Activated B cell treated with CpG ODN at 0.5 μM for 24 hours (primary cell): Measurements from ENCODE around the gene UNC13B. TPM values are rescaled to one million over a fixed set of nuclear protein-coding genes. Genes with fewer than 3 reads are reported as not detected.

Experiments
- ATAC-seq: fragments of 200-7000 bp; cut with Tn5 transposase; one replicate; pipeline ENCODE4 v1.10.0; 2021; ENCODE audit warnings: low read depth, mild to moderate bottlenecking, moderate library complexity
- CTCF ChIA-PET: fragments of 350-600 bp; sonication (Branson Sonifier 250); formaldehyde crosslinking; loops from one replicate; lab custom pipeline; 2021; ENCODE audit warnings: antibody characterized with exemption; lab: Charles Lee
- POLR2A ChIA-PET: fragments of 350-600 bp; sonication (Branson Sonifier 250); formaldehyde crosslinking; loops from one replicate; lab custom pipeline; 2021; ENCODE audit warnings: antibody characterized with exemption; lab: Charles Lee
- DNase-seq: peaks from one replicate; pipeline ENCODE4 v3.0.0; 2022
- H3K27ac Mint-ChIP-seq: one replicate; pipeline ENCODE4 v1.8.0; 2020; ENCODE audit warnings: mixed read lengths
- H3K27me3 Mint-ChIP-seq: one replicate; pipeline ENCODE4 v1.8.0; 2021; ENCODE audit warnings: mixed read lengths
- H3K36me3 Mint-ChIP-seq: one replicate; pipeline ENCODE4 v1.8.0; 2021; ENCODE audit warnings: low read depth, mixed read lengths
- H3K4me1 Mint-ChIP-seq: one replicate; pipeline ENCODE4 v1.8.0; 2021; ENCODE audit warnings: mixed read lengths
- H3K4me3 Mint-ChIP-seq: one replicate; pipeline ENCODE4 v1.8.0; 2020; ENCODE audit warnings: mild to moderate bottlenecking, mixed read lengths
- H3K9me3 Mint-ChIP-seq: one replicate; pipeline ENCODE4 v1.8.0; 2020; ENCODE audit warnings: mixed read lengths
- intact Hi-C: fragments of 100-400 bp; cut with micrococcal nuclease; formaldehyde crosslinking; loops from one replicate; pipeline ENCODE4 v1.15.1; 2024
- total RNA-seq: library from RNA; stranded (reverse); gene quantifications from 2 replicates; pipeline ENCODE4 v1.2.3, GENCODE V29; 2022
- TF ChIP-seq, protein P1 (sequence below): fragments of 200-600 bp; IDR thresholded peaks from one replicate; pipeline ENCODE4 v1.8.0; 2022; ENCODE audit warnings: antibody characterized with exemption, mild to moderate bottlenecking

Gene UNC13B
- total RNA-seq, 1 donor from 2014 or later, result 0.53 TPM

DNA sequence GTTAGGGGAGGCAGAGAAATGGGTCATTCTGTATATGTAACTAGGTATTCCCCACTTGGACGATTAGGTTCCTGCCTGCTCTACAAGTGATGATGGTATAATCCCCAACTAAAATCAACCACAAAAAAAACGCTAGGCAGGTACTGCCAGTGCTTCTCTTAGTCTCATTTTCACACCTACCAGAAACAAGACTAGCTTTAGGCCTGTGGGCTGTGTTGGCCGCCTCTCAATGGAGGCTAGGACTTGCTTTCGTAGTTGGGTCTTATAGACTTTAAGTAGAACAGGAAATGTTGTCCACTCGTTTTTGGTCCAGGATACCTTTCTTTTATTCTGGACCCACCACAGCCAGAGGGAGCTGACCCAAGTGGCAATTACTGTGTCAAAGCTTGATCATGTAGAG, 111.8 kb downstream of the UNC13B start:
- no peak overlapping the region for H3K27ac Mint-ChIP-seq
- CTCF ChIA-PET, result no interaction called here
- no peak overlapping the region for H3K4me3 Mint-ChIP-seq
- DNase-seq (no peak), ATAC-seq (no peak)
- POLR2A ChIA-PET, result interaction anchor here (0.5 kb wide), 1 partner anchor 23 kb away, joined by 4 read pairs; no protein-coding TSS in a partner anchor
- peaks cover 8% of the 10 kb centered on the region for H3K4me1 Mint-ChIP-seq
- H3K27me3 Mint-ChIP-seq, result peaks cover 11% of the 10 kb centered on the region
- no peaks in the 10 kb centered on the region for H3K36me3 Mint-ChIP-seq
- H3K9me3 Mint-ChIP-seq, result no peaks in the 10 kb centered on the region
- TF ChIP-seq, protein P1, sequence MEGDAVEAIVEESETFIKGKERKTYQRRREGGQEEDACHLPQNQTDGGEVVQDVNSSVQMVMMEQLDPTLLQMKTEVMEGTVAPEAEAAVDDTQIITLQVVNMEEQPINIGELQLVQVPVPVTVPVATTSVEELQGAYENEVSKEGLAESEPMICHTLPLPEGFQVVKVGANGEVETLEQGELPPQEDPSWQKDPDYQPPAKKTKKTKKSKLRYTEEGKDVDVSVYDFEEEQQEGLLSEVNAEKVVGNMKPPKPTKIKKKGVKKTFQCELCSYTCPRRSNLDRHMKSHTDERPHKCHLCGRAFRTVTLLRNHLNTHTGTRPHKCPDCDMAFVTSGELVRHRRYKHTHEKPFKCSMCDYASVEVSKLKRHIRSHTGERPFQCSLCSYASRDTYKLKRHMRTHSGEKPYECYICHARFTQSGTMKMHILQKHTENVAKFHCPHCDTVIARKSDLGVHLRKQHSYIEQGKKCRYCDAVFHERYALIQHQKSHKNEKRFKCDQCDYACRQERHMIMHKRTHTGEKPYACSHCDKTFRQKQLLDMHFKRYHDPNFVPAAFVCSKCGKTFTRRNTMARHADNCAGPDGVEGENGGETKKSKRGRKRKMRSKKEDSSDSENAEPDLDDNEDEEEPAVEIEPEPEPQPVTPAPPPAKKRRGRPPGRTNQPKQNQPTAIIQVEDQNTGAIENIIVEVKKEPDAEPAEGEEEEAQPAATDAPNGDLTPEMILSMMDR, result no peak
- intact Hi-C loops, result no loop called here

DNA sequence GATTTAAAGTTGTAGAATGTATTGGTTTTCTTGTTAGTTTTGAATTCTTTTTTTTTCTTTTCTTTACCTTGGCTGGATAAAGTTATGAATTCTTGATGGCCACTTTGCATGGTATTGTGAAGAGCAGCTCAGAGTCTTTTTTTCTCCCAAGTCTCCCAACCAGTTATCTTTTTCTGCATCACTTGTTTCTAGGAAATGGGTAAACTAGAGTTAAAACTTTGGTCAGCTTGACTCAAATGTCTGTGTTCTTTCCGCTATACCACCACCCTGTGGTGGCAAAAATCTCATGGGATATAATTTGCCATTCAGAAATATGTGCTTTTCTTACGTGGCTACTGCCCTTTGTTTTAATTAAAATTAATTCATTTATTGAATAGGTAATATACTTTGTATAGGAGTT, 113.2 kb downstream of the UNC13B start:
- H3K36me3 Mint-ChIP-seq, result no peaks in the 10 kb centered on the region
- H3K9me3 Mint-ChIP-seq, result no peaks in the 10 kb centered on the region
- ATAC-seq (no peak), DNase-seq (no peak)
- TF ChIP-seq, protein P1, result no peak
- intact Hi-C loops, result no loop called here
- no peak overlapping the region for H3K27ac Mint-ChIP-seq
- ChIA-PET POLR2A (no interaction called here), CTCF (no interaction called here)
- H3K4me3 Mint-ChIP-seq, result no peak overlapping the region
- H3K27me3 Mint-ChIP-seq, result peaks cover 9% of the 10 kb centered on the region
- H3K4me1 Mint-ChIP-seq, result peaks cover 8% of the 10 kb centered on the region

DNA sequence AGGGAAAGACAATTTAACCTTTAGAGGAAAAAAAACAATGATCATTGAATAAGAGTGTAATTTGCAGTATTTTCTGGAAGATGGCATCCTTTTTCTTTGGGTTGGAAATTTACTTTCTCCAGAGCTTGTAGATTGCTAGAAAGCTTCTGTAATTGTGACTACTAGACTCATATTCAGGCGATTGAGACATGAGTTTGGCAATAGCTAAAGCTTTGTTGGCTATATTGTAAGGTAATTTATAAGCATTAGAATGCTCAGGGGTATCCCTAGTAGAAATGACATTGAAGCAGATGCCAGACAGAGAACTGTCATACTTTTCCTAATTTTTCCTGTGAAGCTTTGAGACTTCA, 115.3 kb downstream of the UNC13B start:
- no peak overlapping the region for H3K27ac Mint-ChIP-seq
- no peak overlapping the region for H3K4me3 Mint-ChIP-seq
- TF ChIP-seq, protein P1, result no peak
- no peaks in the 10 kb centered on the region for H3K9me3 Mint-ChIP-seq
- ChIA-PET CTCF (no interaction called here), POLR2A (no interaction called here)
- H3K4me1 Mint-ChIP-seq, result peaks cover 8% of the 10 kb centered on the region
- intact Hi-C loops, result no loop called here
- DNase-seq, result no peak
- ATAC-seq, result no peak
- no peaks in the 10 kb centered on the region for H3K36me3 Mint-ChIP-seq
- H3K27me3 Mint-ChIP-seq, result peaks cover 4% of the 10 kb centered on the region

DNA sequence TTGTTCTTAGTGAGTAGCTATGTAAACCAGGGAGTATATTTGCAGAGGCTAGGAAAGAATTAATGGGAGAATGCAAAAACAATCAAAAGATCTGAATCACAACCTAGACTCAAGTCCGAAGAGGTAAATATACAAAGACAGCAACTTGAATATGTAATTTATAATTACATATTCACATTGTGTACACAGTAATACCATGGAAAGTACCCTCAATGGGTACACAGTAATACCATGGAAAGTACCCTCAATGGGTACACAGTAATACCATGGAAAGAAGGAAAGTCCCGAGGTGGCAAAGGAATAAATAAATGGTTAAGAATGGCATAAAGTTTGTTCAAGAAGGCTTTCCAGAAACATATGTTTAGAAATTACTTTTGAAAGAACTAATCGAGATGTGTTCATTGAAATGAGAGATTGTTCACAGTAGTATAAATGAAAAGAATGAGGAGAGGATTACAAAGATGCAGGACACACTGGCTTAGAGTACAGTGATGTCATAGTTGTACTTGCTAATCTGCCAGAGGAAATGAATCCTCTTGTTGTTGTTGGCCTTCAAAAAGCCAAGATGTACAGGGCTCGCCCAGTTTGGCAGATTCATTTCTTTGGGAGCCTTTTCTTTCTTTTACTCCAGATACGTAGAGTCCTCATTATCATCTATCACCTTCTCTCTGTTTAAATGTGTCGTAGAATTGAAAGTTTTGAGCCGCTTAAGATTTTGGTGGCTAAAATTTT, 116.0 kb downstream of the UNC13B start:
- ChIA-PET CTCF (no interaction called here), POLR2A (no interaction called here)
- TF ChIP-seq, protein P1, result no peak
- Mint-ChIP-seq H3K36me3 (no peaks in the 10 kb centered on the region), H3K4me1 (peaks cover 8% of the 10 kb centered on the region), H3K9me3 (no peaks in the 10 kb centered on the region), H3K4me3 (no peak overlapping the region), H3K27ac (no peak overlapping the region), H3K27me3 (peaks cover 6% of the 10 kb centered on the region)
- intact Hi-C loops, result no loop called here
- ATAC-seq, result no peak
- no peak for DNase-seq

DNA sequence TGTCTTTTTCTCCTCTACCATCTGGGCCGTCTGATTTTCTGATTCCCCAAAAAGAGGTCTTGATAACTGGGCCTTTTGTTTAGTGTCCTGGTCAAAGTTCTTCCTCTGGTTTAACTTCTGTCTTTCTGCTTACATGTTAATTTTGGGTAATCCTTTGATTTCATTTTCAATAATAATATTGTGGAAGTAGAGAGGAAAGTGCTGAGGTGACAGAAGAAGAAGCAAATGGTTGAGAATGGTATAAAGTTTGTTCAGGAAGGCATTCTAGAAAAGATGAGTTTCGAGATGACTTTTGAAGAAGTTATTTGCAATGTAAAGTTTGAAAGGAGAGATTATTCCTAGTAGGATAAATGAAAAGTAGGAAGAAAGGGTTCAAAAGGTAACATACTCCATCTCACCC, 118.1 kb downstream of the UNC13B start:
- ChIA-PET POLR2A (no interaction called here), CTCF (no interaction called here)
- TF ChIP-seq, protein P1, result no peak
- no peak for DNase-seq
- Mint-ChIP-seq H3K9me3 (no peaks in the 10 kb centered on the region), H3K4me1 (peaks cover 8% of the 10 kb centered on the region), H3K4me3 (no peak overlapping the region), H3K36me3 (no peaks in the 10 kb centered on the region), H3K27ac (no peak overlapping the region), H3K27me3 (peaks cover 12% of the 10 kb centered on the region)
- intact Hi-C loops, result no loop called here
- ATAC-seq, result no peak
